ENCODE measurements around the gene FIBCD1. TPM values are rescaled to one million over a fixed set of nuclear protein-coding genes. Genes with fewer than 3 reads are reported as not detected.

FIBCD1 gene
- total and polyA plus RNA-seq, 2 of the 8 experiments (the other 6 are each of a cell fraction or from before 2014, with no cell fraction given): 6.1 to 8.8 TPM

GRCh38 chr9:130881516-130881915 is 57.5 kb downstream of the FIBCD1 start (continued):
- no peak for TF ChIP-seq ATF3 (IDR thresholded peaks at IDR 0.05; ENCODE audit: insufficient read depth, low read depth, low read length)
